DMS153 treated with DMSO at 0.1 percent for 48 hours (cell line): ENCODE results near the gene PPP4R1.
A peak's percentile ranks its signal among the peaks of the same experiment; 100 is the strongest.

Experiments
- DNase-seq: peaks from one replicate; lab custom pipeline; 2025; ENCODE audit not compliant: unreplicated experiment; lab: John Stamatoyannopoulos, UW

PPP4R1 gene

DNA sequence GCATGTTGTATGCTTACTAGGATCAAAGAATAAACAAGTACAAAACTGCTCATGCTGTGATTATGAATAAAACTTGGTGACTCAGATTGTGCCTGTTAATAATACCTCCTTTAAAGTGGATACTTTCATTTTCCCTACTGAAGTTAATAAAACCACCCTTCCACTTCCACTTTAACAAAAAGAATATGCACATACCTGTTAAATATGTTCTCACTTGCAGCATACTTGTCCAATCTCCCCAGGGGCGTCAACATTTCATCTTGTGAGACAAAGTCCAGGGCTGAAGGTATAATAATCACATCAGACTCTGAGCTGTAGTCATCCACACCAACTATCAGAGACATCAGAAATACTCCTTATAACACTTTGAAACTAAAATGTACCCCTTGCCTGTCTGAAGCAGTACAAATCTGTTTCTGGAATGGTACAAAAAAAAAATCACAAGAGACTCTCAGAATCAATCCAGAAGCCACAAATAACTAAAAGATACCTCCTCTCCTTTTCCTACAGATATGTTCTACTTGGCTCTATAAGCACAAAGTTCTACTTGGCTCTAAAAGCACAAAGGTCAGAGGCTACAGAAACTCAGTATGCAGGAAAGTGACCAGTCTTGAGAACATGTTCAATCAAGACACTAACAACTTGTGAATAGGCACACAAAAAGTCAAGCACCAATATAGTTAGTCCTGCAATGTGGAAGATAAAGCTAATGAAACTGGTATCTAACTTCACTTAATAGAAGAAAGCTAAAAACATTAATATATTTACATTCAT, 19.3 kb downstream of the PPP4R1 start:
- DNase-seq: no peak

GRCh38 chr18:9587924-9588323, 26.4 kb downstream of the PPP4R1 start:
- DNase-seq: no peak

DNA sequence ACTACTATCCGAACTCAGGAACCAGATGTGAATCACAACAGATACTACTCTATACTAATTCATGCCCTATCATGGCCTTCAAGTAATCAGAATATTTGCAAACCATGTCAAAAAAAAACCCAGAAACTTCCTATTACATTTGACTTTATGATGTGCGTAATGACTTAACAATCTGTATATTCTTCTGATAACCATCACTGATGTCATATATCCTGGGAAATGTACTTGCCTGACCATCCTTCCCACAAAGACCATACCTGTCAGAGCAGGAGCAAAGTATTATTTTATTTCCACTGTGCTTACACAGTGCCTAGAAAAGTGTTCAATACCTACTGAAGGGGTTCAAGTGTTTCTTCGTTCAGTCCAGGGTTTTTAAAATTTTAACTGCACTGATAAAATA, 27.5 kb downstream of the PPP4R1 start:
- no peak for DNase-seq

DNA sequence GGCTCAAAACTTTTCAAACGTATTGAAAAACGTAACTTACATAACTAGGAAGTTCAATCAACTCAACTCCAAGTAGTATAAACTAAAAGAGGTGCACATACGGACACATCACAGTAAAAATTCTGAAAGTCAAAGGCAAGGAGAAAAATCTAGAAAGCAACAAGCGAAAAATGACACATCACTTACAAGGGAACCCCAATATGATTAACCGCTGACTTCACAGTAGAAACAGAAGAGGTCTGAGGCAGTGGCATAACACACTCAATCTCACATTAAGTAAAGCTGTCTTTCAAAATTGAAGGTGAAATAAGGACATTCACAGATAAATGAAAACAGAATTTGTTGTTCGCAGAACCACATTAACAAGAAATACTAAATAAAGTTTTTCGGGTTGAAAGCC, 32.7 kb downstream of the PPP4R1 start:
- DNase-seq: no peak

DNA sequence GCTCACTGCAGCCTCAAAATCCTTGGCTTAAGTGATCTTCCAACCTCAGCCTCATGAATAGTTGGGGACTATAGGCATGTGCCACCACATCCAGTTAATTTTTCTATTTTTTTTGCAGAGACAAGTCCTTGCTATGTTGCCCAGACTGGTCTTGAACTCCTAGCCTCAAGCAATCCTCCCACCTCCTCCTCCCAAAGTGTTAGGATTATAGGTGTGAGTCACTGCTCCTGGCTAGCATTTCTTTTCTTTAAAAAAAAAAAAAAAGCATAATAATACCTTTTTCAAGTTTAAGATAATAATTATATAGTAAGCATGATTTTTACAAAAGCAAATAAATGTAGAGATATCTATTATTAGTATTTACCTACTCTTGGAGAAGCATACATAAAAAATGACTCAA, 36.1 kb downstream of the PPP4R1 start:
- no peak for DNase-seq

DNA sequence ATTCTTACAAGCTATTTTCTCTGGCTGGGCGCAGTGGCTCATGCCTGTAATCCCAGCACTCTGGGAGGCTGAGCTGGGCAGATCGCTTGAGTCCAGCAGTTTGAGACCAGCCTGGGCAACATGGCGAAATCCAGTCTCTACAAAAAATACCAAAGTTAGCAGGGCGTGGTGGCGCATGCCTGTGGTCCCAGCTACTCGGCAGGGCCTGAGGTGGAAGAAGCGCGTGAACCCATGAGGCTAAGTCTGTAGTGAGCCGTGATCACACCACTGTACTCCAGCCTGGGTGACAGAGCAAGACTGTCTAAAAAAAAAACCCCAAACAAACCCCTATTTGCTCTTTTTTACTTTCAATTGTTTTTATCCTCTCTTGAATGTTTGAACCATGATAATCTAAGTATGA, 37.0 kb downstream of the PPP4R1 start:
- no peak for DNase-seq

DNA sequence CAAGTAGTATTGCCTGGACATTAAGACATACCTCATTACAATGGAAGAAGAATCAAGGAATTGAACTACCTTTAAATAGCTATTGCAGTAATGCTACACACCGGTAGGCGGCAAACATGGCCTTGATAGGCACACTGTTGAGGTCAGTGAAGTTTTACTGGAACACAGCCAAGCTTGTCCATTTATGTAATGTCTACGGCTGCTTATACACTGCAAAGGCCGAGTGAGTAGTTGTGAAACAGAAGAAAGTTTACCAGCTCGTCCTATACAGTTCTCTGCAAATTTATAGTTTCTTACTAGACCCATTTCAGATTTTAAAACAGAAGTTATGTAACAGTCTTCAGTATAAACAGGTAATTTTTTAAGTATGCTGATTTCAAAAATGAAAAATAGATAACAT, 38.8 kb downstream of the PPP4R1 start:
- peak; percentile 53 for DNase-seq

GRCh38 chr18:9574473-9575115, 39.8 kb downstream of the PPP4R1 start:
- DNase-seq: no peak

DNA sequence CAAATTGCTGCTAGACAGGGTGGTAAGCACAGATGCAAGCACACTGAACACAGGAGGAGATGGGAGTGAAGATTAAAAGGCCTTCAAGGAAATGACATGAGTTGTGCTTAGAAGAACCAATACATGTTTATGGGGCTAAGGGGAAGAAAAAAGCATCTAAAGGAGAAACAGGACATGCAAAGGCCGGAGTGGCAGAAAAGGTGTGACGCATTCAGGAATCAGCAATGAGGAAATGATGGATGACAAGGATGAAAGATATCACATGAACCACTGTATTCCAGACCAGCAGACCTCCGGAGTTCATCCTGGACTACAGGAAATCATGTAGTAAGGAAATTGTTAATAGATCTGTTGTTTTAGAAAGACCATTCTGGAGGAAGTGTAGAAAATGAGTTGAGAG, 42.8 kb downstream of the PPP4R1 start:
- DNase-seq: no peak

DNA sequence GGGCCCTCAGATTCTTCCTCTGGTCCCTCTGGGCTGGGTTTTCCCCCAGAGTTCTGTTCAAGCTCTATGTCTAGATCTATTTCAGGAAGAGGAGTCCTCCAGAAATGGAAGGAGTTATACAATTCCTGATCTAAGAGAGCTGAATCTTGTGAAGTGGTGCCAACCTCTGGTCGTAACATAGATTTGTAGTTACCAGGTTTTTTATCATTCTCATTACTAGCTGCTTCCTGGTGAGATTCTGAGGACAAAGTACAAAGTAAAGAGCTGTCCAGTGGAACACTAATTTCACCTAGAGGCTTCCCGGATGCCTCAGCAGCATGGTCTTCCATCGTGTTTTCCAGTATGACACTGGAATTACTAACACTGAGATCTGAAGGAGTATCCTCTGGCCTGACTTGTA, 44.1 kb downstream of the PPP4R1 start:
- no peak for DNase-seq

DNA sequence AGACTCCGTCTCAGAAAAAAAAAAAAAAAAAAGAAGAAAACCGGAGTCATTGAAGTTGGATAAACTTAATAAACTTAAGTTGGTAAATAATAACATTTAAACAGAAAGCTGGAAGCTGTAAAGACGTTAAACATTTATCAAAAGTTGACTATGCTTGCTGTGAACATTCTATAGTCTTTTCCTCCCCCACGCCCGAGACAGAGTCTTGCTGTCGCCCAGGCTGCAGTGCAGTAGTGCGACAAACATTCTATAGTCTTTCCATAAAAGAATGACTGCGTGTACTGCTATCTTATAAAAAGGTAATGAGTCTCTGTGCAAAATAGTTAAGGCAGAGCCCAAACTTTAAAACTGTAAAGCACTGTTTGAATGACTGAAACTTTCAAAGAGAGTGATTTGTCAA, 45.2 kb downstream of the PPP4R1 start:
- DNase-seq: no peak

GRCh38 chr18:9568186-9568585, 46.2 kb downstream of the PPP4R1 start:
- no peak for DNase-seq

GRCh38 chr18:9565407-9565806, 49.0 kb downstream of the PPP4R1 start:
- DNase-seq: no peak

DNA sequence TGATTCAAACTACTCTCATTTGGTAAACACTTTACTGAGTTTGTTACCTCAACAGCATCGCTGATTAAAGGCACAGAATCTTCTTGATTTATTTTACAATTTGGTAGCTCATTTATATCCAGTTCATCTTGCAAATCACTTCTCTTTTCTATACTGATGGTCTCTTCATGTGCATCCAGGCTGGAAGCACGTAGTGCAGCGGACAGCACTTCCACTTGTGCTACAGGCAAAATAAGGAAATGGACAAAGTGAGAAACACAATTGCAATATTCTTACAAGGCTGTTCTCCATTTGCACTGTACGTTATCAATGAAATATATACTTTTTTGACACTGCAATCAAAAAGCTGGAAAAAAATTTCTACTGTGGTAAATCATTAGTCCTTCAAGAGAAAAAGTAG, 51.0 kb downstream of the PPP4R1 start:
- no peak for DNase-seq

DNA sequence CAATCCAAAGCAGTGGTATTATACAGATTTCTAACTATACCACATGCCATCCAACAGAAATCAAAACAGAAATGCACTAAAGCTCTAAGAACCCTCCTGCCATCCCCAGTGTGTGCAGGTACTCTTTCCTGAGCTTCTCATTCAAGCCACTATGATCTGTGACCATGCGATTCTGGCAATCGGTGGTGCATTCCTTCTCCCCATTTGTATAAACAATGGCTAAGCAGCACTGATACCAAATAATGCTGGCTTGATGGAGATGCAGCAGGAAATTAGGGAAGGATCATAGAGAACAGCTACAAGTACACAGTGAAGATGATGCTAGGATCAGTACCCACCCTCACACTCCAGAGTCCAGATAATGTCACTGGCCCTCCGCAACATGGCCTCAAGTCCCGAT, 51.8 kb downstream of the PPP4R1 start:
- no peak for DNase-seq

DNA sequence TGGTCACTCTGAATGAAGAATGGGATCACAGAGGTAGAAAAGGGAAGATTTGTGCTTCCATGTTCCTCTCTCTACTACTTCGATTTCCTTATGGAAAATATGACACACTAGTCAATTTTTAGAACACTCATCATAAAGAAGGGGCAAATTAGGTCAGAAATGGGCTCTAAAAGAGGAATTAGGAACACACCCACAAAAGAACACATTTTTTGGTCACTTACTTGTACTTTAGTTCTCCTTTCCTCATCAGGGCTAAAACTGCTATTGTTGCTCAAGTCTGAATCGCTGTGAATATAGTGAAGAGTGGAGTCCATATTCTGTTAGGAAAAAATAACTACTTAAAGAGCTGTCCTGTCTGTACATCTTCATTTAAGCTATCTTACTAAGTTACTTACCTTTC, 52.6 kb downstream of the PPP4R1 start:
- DNase-seq: no peak

DNA sequence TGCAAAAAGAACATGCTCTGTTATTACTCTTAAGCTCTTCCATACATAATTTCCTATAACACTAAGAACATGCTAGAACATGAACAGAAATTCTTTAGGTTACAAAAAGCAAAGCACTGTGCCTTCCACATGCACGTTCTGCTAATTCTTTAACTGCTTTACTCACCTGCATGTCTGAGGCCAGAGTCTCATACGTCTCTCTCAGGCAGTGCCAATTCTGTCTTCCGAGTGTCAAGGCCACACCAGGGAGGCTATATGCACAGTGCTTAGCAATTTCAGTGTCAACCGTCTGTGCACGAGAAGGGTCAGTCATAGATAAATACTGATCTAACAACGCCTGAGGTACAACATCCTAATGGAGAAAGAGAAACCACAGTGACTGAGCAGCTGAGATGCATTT, 55.1 kb downstream of the PPP4R1 start:
- DNase-seq: no peak

- no peak for DNase-seq
Measured at GRCh38 chr18:9558387-9559064, 55.8 kb downstream of the PPP4R1 start.

- DNase-seq: no peak
Measured at GRCh38 chr18:9557250-9557943, 57.0 kb downstream of the PPP4R1 start.

GRCh38 chr18:9552616-9553015, 61.7 kb downstream of the PPP4R1 start:
- DNase-seq: no peak

DNA sequence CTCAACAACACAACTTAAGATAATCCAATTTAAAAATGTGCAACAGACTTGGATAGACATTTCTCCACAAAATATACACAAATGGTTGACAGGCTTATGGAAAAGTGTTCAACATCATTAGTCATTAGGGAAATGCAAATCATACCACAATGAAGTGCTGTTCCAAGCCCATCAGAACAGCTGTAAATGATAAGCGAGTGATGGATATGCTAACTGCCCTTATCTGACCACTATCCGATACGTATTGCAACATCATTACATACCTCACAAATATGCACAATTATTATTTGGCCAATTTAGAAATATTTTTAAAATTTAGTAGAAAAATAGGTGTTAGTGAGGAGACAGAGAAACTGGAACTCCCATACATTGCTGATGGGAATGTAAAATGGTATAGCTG, 62.2 kb downstream of the PPP4R1 start:
- no peak for DNase-seq

GRCh38 chr18:9550429-9550828, 63.9 kb downstream of the PPP4R1 start:
- no peak for DNase-seq
